ENCODE data around the gene GSTA1. TPM values are rescaled to one million over a fixed set of nuclear protein-coding genes. Genes with fewer than 3 reads are reported as not detected.

GSTA1 gene
- total and polyA plus RNA-seq, 9 of the 15 experiments (the other 6 are each of a cell fraction or from before 2014, with no cell fraction given): 0.42 TPM; not detected in 8

DNA sequence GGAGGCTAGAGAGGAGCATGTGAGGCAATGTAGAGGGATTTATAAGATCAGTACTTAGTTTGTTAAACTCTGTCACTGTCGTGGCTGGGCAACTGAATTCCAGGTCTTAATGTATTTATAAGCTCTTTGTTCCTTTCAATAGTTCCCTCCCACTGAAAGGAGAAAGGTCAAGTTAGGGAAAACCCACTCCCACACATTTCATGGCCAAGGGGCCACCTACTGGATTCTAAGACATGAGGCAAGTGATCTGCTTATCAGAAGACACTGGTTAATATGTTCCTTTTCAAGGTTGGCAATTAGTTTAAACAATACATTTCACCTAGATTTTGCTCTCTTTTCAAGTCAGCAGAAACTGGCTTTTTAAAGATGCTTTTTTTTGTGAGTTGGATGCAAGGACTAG is 42.4 kb upstream of the GSTA1 start:
- no peak overlapping the region for H3K4me2 ChIP-seq (ENCODE audit: insufficient read depth, low read length)
- ChIA-PET POLR2A (no interaction called here), CTCF (ENCODE audit: low intra/inter-chr PET ratio) (no interaction called here)
- DNase-seq (ENCODE audit: extremely low read depth in 1 of 4, low spot score in 3 of 4): no peak
- ATAC-seq: no peak
- H3K27me3 ChIP-seq (ENCODE audit: control insufficient read depth in 2 of 2, insufficient read depth in 2 of 2, low read length in 2 of 2): no peaks in the 10 kb centered on the region
- no TSS peak for BruUV-seq (replicated peaks)
- intact Hi-C loops (cut with micrococcal nuclease) (no loop called here), in situ Hi-C loops (cut with MboI) (no loop called here)
- H3K9ac ChIP-seq (ENCODE audit: insufficient read depth in 1 of 2, low read depth in 2 of 2, low read length in 2 of 2): no peak overlapping the region
- H2AFZ ChIP-seq (ENCODE audit: low read depth, low read length): no peak overlapping the region
- no peaks in the 10 kb centered on the region for H3K36me3 ChIP-seq (ENCODE audit: control insufficient read depth, insufficient read depth, low read length)
- no peak overlapping the region for H3K4me3 ChIP-seq
- FAIRE-seq: no peak
- H3K79me2 ChIP-seq (ENCODE audit: control insufficient read depth, insufficient read depth, low read length): no peaks in the 10 kb centered on the region
- no peaks in the 10 kb centered on the region for H4K20me1 ChIP-seq (replicated peaks; ENCODE audit: control insufficient read depth, insufficient read depth, low read length)
- no peaks in the 10 kb centered on the region for H3K9me3 ChIP-seq (replicated peaks; ENCODE audit: control insufficient read depth, insufficient read depth, low read depth, low read length)
- WGBS (ENCODE audit: insufficient coverage, low coverage, missing lambda C conversion rate): 0% methylated on average over 1 of the region's 1 CpG
- TF ChIP-seq, protein P1, sequence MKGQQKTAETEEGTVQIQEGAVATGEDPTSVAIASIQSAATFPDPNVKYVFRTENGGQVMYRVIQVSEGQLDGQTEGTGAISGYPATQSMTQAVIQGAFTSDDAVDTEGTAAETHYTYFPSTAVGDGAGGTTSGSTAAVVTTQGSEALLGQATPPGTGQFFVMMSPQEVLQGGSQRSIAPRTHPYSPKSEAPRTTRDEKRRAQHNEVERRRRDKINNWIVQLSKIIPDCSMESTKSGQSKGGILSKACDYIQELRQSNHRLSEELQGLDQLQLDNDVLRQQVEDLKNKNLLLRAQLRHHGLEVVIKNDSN (CRISPR knock-in tag; IDR thresholded peaks at IDR 0.05): no peak
- TF ChIP-seq, protein P2, sequence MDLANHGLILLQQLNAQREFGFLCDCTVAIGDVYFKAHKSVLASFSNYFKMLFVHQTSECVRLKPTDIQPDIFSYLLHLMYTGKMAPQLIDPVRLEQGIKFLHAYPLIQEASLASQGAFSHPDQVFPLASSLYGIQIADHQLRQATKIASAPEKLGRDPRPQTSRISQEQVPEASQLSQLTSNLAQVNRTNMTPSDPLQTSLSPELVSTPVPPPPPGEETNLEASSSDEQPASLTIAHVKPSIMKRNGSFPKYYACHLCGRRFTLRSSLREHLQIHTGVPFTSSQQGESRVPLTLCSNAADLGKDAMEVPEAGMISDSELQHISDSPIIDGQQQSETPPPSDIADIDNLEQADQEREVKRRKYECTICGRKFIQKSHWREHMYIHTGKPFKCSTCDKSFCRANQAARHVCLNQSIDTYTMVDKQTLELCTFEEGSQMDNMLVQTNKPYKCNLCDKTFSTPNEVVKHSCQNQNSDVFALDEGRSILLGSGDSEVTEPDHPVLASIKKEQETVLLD (IDR thresholded peaks at IDR 0.05): no peak
- TF ChIP-seq, protein P3, sequence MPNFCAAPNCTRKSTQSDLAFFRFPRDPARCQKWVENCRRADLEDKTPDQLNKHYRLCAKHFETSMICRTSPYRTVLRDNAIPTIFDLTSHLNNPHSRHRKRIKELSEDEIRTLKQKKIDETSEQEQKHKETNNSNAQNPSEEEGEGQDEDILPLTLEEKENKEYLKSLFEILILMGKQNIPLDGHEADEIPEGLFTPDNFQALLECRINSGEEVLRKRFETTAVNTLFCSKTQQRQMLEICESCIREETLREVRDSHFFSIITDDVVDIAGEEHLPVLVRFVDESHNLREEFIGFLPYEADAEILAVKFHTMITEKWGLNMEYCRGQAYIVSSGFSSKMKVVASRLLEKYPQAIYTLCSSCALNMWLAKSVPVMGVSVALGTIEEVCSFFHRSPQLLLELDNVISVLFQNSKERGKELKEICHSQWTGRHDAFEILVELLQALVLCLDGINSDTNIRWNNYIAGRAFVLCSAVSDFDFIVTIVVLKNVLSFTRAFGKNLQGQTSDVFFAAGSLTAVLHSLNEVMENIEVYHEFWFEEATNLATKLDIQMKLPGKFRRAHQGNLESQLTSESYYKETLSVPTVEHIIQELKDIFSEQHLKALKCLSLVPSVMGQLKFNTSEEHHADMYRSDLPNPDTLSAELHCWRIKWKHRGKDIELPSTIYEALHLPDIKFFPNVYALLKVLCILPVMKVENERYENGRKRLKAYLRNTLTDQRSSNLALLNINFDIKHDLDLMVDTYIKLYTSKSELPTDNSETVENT (CRISPR knock-in tag; IDR thresholded peaks at IDR 0.05): no peak
- TF ChIP-seq ZZZ3 (IDR thresholded peaks at IDR 0.05) (no peak), HLTF (IDR thresholded peaks at IDR 0.05) (no peak), TARDBP (IDR thresholded peaks at IDR 0.05) (no peak), SMAD3 (CRISPR knock-in tag; conservative IDR thresholded peaks at IDR 0.05) (no peak), HDAC3 (IDR thresholded peaks at IDR 0.05; ENCODE audit: borderline replicate concordance, partially characterized antibody) (no peak), RFX1 (IDR thresholded peaks at IDR 0.05) (no peak), RBFOX2 (IDR thresholded peaks at IDR 0.05; ENCODE audit: low read depth, low read length) (no peak)
- TF ChIP-seq, protein P4, sequence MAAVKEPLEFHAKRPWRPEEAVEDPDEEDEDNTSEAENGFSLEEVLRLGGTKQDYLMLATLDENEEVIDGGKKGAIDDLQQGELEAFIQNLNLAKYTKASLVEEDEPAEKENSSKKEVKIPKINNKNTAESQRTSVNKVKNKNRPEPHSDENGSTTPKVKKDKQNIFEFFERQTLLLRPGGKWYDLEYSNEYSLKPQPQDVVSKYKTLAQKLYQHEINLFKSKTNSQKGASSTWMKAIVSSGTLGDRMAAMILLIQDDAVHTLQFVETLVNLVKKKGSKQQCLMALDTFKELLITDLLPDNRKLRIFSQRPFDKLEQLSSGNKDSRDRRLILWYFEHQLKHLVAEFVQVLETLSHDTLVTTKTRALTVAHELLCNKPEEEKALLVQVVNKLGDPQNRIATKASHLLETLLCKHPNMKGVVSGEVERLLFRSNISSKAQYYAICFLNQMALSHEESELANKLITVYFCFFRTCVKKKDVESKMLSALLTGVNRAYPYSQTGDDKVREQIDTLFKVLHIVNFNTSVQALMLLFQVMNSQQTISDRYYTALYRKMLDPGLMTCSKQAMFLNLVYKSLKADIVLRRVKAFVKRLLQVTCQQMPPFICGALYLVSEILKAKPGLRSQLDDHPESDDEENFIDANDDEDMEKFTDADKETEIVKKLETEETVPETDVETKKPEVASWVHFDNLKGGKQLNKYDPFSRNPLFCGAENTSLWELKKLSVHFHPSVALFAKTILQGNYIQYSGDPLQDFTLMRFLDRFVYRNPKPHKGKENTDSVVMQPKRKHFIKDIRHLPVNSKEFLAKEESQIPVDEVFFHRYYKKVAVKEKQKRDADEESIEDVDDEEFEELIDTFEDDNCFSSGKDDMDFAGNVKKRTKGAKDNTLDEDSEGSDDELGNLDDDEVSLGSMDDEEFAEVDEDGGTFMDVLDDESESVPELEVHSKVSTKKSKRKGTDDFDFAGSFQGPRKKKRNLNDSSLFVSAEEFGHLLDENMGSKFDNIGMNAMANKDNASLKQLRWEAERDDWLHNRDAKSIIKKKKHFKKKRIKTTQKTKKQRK (IDR thresholded peaks at IDR 0.05; ENCODE audit: borderline replicate concordance, low read depth, low read length): no peak
- TF ChIP-seq, protein P5, sequence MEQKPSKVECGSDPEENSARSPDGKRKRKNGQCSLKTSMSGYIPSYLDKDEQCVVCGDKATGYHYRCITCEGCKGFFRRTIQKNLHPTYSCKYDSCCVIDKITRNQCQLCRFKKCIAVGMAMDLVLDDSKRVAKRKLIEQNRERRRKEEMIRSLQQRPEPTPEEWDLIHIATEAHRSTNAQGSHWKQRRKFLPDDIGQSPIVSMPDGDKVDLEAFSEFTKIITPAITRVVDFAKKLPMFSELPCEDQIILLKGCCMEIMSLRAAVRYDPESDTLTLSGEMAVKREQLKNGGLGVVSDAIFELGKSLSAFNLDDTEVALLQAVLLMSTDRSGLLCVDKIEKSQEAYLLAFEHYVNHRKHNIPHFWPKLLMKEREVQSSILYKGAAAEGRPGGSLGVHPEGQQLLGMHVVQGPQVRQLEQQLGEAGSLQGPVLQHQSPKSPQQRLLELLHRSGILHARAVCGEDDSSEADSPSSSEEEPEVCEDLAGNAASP (IDR thresholded peaks at IDR 0.05): no peak
- no peaks in the 10 kb centered on the region for H3K4me1 ChIP-seq (replicated peaks in 1 of 2; ENCODE audit: control insufficient read depth in 2 of 2, insufficient read depth in 2 of 2, low read length in 2 of 2)
- H3K27ac ChIP-seq (ENCODE audit: extremely low read depth, low read depth, low read length): no peak overlapping the region
- no peaks in the 10 kb centered on the region for H3K9me1 ChIP-seq (ENCODE audit: control insufficient read depth, insufficient read depth, low read length)

Data from K562 (cell line).